Mesendoderm (in vitro differentiated cells): Measurements from ENCODE around the gene DCUN1D2.
A peak's percentile ranks its signal among the peaks of the same experiment; 100 is the strongest.

Experiments used
- DNase-seq: peaks from one replicate; pipeline ENCODE4 v3.0.0; 2013
- H2AK5ac ChIP-seq: 2 replicates; pipeline ENCODE4 v1.6.1; 2013; ENCODE audit warnings: low read length, inconsistent platforms
- H2BK120ac ChIP-seq: 2 replicates; pipeline ENCODE4 v1.6.1; 2013; ENCODE audit warnings: low read depth, mild to moderate bottlenecking, low read length, moderate library complexity, mixed read lengths
- H2BK15ac ChIP-seq: replicated peaks from 2 replicates; pipeline ENCODE4 v1.6.1; 2013; ENCODE audit warnings: low read depth, mild to moderate bottlenecking, moderate library complexity
- H2BK5ac ChIP-seq: 2 replicates; pipeline ENCODE4 v1.6.1; 2013; ENCODE audit warnings: low read length, inconsistent platforms
- H3K18ac ChIP-seq: 2 replicates; pipeline ENCODE4 v1.6.1; 2013; ENCODE audit warnings: mild to moderate bottlenecking, low read length, mixed read lengths
- H3K23ac ChIP-seq: one replicate; pipeline ENCODE4 v1.6.1; 2013; ENCODE audit warnings: low read length
- H3K27ac ChIP-seq: 2 replicates; pipeline ENCODE4 v1.5.1; 2013; ENCODE audit warnings: low read depth, mild to moderate bottlenecking, inconsistent platforms, low read length, moderate library complexity
- H3K27me3 ChIP-seq: 2 replicates; pipeline ENCODE4 v1.6.1; 2013; ENCODE audit warnings: low read length, control low read depth, mild to moderate bottlenecking, inconsistent platforms; ENCODE audit not compliant: insufficient read depth, poor library complexity
- H3K36me3 ChIP-seq: 2 replicates; pipeline ENCODE4 v1.6.1; 2013; ENCODE audit warnings: low read length, inconsistent platforms; ENCODE audit not compliant: control insufficient read depth, insufficient read depth
- H3K4ac ChIP-seq: one replicate; pipeline ENCODE4 v1.6.1; 2013; ENCODE audit warnings: low read depth, mild to moderate bottlenecking, low read length, moderate library complexity
- H3K4me1 ChIP-seq: 2 replicates; pipeline ENCODE4 v1.6.1; 2013; ENCODE audit warnings: low read depth, low read length, inconsistent platforms; ENCODE audit not compliant: control insufficient read depth
- H3K4me2 ChIP-seq: 2 replicates; pipeline ENCODE4 v1.6.1; 2013; ENCODE audit warnings: low read length
- H3K4me3 ChIP-seq: 2 replicates; pipeline ENCODE4 v1.5.1; 2013; ENCODE audit warnings: mild to moderate bottlenecking, low read length
- H3K56ac ChIP-seq: one replicate; pipeline ENCODE4 v1.6.1; 2013; ENCODE audit warnings: low read length
- H3K79me1 ChIP-seq: 2 replicates; pipeline ENCODE4 v1.6.1; 2013; ENCODE audit warnings: low read length, inconsistent platforms
- H3K79me2 ChIP-seq: 2 replicates; pipeline ENCODE4 v1.6.1; 2013; ENCODE audit warnings: mild to moderate bottlenecking, low read length; ENCODE audit not compliant: control insufficient read depth, insufficient read depth
- H3K9ac ChIP-seq: 2 replicates; pipeline ENCODE4 v1.6.1; 2013; ENCODE audit warnings: low read length, inconsistent platforms
- H4K5ac ChIP-seq: one replicate; pipeline ENCODE4 v1.6.1; 2013; ENCODE audit warnings: low read length
- H4K8ac ChIP-seq: one replicate; pipeline ENCODE4 v1.6.1; 2013; ENCODE audit warnings: low read depth, mild to moderate bottlenecking, control low read depth, low read length, moderate library complexity
- WGBS: extraction: QIAGEN DNeasy Blood & Tissue Kit; methylation state at CpG from one replicate; pipeline ENCODE4 v1.1.7; 2013; ENCODE audit warnings: low lambda C conversion rate, missing lambda C conversion rate; ENCODE audit not compliant: insufficient coverage; ENCODE audit errors: extremely low coverage; 5-methylcytosine and 5-hydroxymethylcytosine counted together

The DCUN1D2 gene

DNA sequence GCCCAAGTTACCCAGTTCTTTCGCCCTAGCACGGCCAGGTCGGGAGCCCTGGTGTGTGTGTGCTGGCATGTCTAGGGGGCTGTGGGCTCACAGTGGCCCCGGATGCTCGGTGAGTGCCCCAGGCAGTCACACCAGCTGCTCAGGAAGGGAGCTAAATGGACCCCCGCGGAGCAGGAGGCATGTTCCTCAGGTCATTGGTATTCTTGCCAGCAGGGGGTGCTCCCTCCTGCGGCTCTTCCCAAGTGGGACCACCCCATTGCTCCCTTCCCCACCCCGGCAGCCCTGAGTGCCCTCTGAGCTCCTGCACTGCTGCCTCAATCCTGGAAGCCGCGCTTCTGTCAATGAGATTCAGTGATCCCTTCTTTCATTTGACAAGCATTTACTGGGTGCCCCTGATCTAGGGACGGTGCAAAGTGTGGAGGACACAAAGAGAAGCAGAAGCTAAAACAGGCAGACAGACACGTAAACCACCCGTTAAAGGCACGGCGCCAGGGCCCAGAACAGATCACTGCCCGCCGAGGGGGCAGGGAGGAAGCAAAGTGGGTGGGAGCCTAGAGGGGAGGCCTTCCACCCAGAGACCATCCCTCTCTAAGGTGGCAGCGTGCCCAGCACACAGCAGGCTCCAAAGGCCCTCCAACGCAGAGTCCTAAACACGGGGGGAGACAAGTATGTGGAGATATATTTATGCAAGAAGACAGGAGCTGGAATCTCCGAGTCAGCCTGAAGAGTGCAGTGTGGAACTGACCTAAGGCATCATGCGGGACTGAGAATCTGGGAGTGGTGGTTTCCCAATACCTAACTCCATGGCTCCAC, 32.1 kb downstream of the DCUN1D2 start:
- Histone ChIP-seq H2AK5ac (no peak overlapping the region), H3K36me3 (peaks cover 16% of the 10 kb centered on the region), H3K27ac (no peak overlapping the region), H3K56ac (no peak overlapping the region), H3K9ac (no peak overlapping the region), H3K18ac (no peak overlapping the region), H3K4ac (no peak overlapping the region), H2BK5ac (no peak overlapping the region), H3K4me1 (no peaks in the 10 kb centered on the region), H4K5ac (no peak overlapping the region), H4K8ac (no peak overlapping the region), H3K4me3 (no peak overlapping the region), H3K79me2 (no peaks in the 10 kb centered on the region), H3K79me1 (no peaks in the 10 kb centered on the region), H3K27me3 (no peaks in the 10 kb centered on the region), H3K4me2 (no peak overlapping the region), H3K23ac (no peak overlapping the region), H2BK120ac (no peak overlapping the region), H2BK15ac (no peak overlapping the region)
- no CpG with 5 or more reads among the region's 23 CpGs for WGBS
- peak; percentile 76 for DNase-seq

DNA sequence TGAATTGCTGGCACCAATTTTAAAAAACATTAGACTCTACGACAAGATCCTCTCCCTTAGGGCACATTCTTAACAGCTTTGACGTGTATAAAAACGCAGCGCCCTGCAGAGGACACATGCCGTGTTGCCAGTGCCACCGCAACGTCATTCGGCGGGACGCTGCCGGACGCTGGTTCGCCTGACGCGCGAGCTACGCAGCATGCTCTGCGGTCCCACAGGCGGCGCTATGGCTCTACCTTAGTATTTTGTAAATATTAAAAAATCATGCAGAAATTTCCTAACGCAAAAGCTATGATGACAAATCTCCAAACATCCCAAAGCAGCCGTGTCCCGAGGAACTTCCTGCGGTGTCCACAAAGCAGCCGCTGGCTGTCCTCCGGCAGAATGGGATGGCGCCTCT, 33.0 kb downstream of the DCUN1D2 start:
- Histone ChIP-seq H3K18ac (no peak overlapping the region), H3K36me3 (peaks cover 16% of the 10 kb centered on the region)

DNA sequence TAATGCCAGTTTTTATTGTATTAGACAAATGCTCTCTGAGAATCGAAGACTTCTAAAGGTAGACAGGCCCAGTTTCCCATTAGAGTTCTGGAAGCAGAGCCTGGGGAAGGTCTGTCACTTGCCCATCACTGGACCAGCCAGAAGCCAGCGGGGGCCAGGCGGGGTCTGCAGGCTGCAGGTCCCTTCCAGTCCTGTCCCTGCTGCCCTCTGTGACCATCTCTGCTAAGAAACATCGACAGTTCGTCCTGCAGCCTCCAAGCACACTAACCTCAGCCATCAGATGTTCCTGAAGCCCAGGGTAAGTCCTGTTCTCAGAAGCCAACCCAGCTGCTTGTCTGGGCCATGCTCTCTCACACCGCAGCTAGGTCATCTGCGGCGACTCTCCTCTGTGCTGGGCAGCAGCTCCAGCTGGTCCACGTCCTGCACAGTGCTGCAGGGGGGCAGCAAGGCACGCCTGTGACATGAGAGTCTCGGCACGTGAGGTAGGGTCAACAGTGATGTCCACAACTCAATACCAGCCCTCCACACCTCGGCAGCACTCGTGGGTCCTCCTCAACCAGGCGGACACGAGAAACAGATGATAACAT, 34.3 kb downstream of the DCUN1D2 start:
- no peaks in the 10 kb centered on the region for H3K79me1 ChIP-seq
- no peak overlapping the region for H3K4me3 ChIP-seq
- no peak overlapping the region for H3K23ac ChIP-seq
- no peaks in the 10 kb centered on the region for H3K79me2 ChIP-seq
- H4K5ac ChIP-seq, result no peak overlapping the region
- H2BK120ac ChIP-seq, result no peak overlapping the region
- H3K4me1 ChIP-seq, result no peaks in the 10 kb centered on the region
- no peak overlapping the region for H4K8ac ChIP-seq
- H2BK5ac ChIP-seq, result no peak overlapping the region
- no peak overlapping the region for H3K27ac ChIP-seq
- no CpG with 5 or more reads among the region's 16 CpGs for WGBS
- no peak overlapping the region for H3K56ac ChIP-seq
- no peak overlapping the region for H2BK15ac ChIP-seq
- no peaks in the 10 kb centered on the region for H3K27me3 ChIP-seq
- H3K4ac ChIP-seq, result no peak overlapping the region
- H3K36me3 ChIP-seq, result peaks cover 17% of the 10 kb centered on the region
- H3K9ac ChIP-seq, result no peak overlapping the region
- DNase-seq, result no peak
- no peak overlapping the region for H2AK5ac ChIP-seq
- no peak overlapping the region for H3K4me2 ChIP-seq
- H3K18ac ChIP-seq, result no peak overlapping the region

More for the DNA sequence above, 33.0 kb downstream of the DCUN1D2 start:
- no peak overlapping the region for H3K4ac ChIP-seq
- no peak overlapping the region for H3K4me2 ChIP-seq
- WGBS, result no CpG with 5 or more reads among the region's 27 CpGs
- no peak overlapping the region for H3K23ac ChIP-seq
- H4K5ac ChIP-seq, result no peak overlapping the region
- H3K4me3 ChIP-seq, result no peak overlapping the region
- H3K9ac ChIP-seq, result no peak overlapping the region
- no peaks in the 10 kb centered on the region for H3K27me3 ChIP-seq
- DNase-seq, result no peak
- H2BK5ac ChIP-seq, result no peak overlapping the region
- H3K4me1 ChIP-seq, result no peaks in the 10 kb centered on the region
- no peak overlapping the region for H2AK5ac ChIP-seq
- H3K56ac ChIP-seq, result no peak overlapping the region
- H3K79me2 ChIP-seq, result no peaks in the 10 kb centered on the region
- no peak overlapping the region for H2BK15ac ChIP-seq
- no peak overlapping the region for H2BK120ac ChIP-seq
- no peak overlapping the region for H4K8ac ChIP-seq
- no peak overlapping the region for H3K27ac ChIP-seq
- H3K79me1 ChIP-seq, result no peaks in the 10 kb centered on the region

DNA sequence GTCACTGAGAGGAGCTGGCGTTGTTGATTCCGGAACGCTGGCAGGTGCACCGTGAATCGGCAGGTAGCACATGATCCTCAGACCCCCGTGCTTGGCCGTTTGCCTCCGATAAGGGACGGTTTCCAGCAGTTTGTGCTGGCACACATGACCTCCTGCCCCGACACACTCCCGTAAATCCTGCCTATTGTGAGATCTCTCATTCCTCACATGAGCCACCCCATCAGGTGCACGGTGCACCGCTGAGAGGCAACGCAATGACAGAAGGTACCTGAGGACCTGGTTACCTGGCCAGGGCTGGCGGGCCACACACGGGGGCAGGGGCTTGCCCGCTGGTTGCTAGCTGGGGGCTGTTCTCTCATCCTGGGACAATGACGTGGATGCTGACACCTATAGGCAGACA, 35.1 kb downstream of the DCUN1D2 start:
- no peaks in the 10 kb centered on the region for H3K79me2 ChIP-seq
- H3K36me3 ChIP-seq, result peaks cover 17% of the 10 kb centered on the region
- H2BK5ac ChIP-seq, result no peak overlapping the region
- H3K23ac ChIP-seq, result no peak overlapping the region
- no peak overlapping the region for H3K4me3 ChIP-seq
- H2BK120ac ChIP-seq, result no peak overlapping the region
- H3K4me1 ChIP-seq, result no peaks in the 10 kb centered on the region
- H3K27me3 ChIP-seq, result no peaks in the 10 kb centered on the region
- no peaks in the 10 kb centered on the region for H3K79me1 ChIP-seq
- no peak overlapping the region for H3K18ac ChIP-seq
- no peak overlapping the region for H2BK15ac ChIP-seq
- WGBS, result no CpG with 5 or more reads among the region's 18 CpGs
- H4K5ac ChIP-seq, result no peak overlapping the region
- H3K4me2 ChIP-seq, result no peak overlapping the region
- no peak overlapping the region for H3K9ac ChIP-seq
- H4K8ac ChIP-seq, result no peak overlapping the region
- no peak overlapping the region for H3K56ac ChIP-seq
- no peak overlapping the region for H2AK5ac ChIP-seq
- no peak overlapping the region for H3K27ac ChIP-seq
- DNase-seq, result no peak
- H3K4ac ChIP-seq, result no peak overlapping the region

DNA sequence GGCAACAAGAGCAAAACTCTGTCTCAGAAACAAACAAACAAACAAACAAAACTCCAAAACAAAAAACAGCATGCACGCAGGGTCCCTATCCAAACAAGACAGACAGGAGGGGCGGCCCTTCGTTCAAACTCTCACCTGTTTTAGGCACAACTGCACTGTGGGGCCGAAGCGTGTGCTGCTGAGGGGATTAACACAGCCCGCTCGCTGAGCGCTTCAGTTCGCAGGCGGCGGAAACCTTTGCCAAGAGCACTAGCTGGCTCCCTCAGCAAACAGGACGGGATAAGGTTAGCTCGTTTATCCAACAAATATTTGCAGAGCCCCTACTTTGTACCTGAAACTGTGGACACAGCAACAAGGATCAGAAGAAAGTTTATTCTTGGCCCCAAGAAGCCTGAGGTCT, 35.6 kb downstream of the DCUN1D2 start:
- Histone ChIP-seq H2BK15ac (no peak overlapping the region), H3K9ac (no peak overlapping the region), H3K79me2 (no peaks in the 10 kb centered on the region), H3K79me1 (no peaks in the 10 kb centered on the region), H3K4ac (no peak overlapping the region), H4K8ac (no peak overlapping the region), H3K23ac (no peak overlapping the region), H3K4me3 (no peak overlapping the region), H3K18ac (no peak overlapping the region), H3K4me2 (no peak overlapping the region), H4K5ac (no peak overlapping the region), H3K56ac (no peak overlapping the region), H3K36me3 (peaks cover 15% of the 10 kb centered on the region), H3K27me3 (no peaks in the 10 kb centered on the region), H3K27ac (no peak overlapping the region), H2BK120ac (no peak overlapping the region), H2BK5ac (no peak overlapping the region), H3K4me1 (no peaks in the 10 kb centered on the region), H2AK5ac (no peak overlapping the region)
- no peak for DNase-seq
- no CpG with 5 or more reads among the region's 13 CpGs for WGBS
